Testis (tissue), 3 donors: ENCODE measurements around the gene KRT6B. TPM values are rescaled to one million over a fixed set of nuclear protein-coding genes. Genes with fewer than 3 reads are reported as not detected.
A peak's percentile ranks its signal among the peaks of the same experiment; 100 is the strongest.

ENCODE experiments used
- DNase-seq: peaks from one replicate; pipeline ENCODE4 v3.0.0-alpha.2; 2019
- H3K27ac ChIP-seq, 2 donors: fragments of 200-600 bp; sonication (generic); one replicate each; pipeline ENCODE4 v1.5.1; 2019
- H3K27me3 ChIP-seq: fragments of 200-600 bp; sonication (generic); one replicate; pipeline ENCODE4 v1.5.1; 2019
- H3K36me3 ChIP-seq: fragments of 200-600 bp; sonication (generic); one replicate; pipeline ENCODE4 v1.5.1; 2017; ENCODE audit warnings: low read depth; ENCODE audit errors: missing control alignments
- H3K4me1 ChIP-seq: fragments of 200-600 bp; sonication (generic); one replicate; pipeline ENCODE4 v1.5.1; 2019
- H3K4me3 ChIP-seq, 2 donors: fragments of 200-600 bp; sonication (generic); one replicate each; pipeline ENCODE4 v1.5.1; 2017 to 2019
- H3K9me3 ChIP-seq: fragments of 200-600 bp; sonication (generic); one replicate; pipeline ENCODE4 v1.5.1; 2017
- CTCF ChIP-seq, 3 experiments: fragments of 450-650 bp in 2 of 3; fragments of 200-600 bp in 1 of 3; sonication (generic) in 1 of 3; IDR thresholded peaks; one replicate each; pipeline ENCODE4 v1.5.1; 2016 to 2019; ENCODE audit warnings: antibody characterized with exemption in 3 of 3, mild to moderate bottlenecking in 2 of 3, moderate library complexity in 1 of 3
- POLR2A ChIP-seq: fragments of 450-650 bp; IDR thresholded peaks from one replicate; pipeline ENCODE4 v1.6.1; 2017; ENCODE audit warnings: antibody characterized with exemption, mild to moderate bottlenecking, moderate library complexity
- WGBS, 2 donors: methylation state at CpG; one replicate each; pipeline ENCODE4 v1.1.5; 2018; 5-methylcytosine and 5-hydroxymethylcytosine counted together
- intact Hi-C: fragments of 100-400 bp; cut with DNase I; formaldehyde crosslinking; loops from one replicate; pipeline ENCODE4 v1.15.1; 2023; ENCODE audit warnings: low total_unique reads
- polyA plus RNA-seq: library from polyadenylated mRNA; stranded (reverse); fragments of 350-450 nt; fragmentation: Illumina TruSeq; extraction: RNeasy Lipid Tissue Mini Kit (QIAGEN cat#74804); gene quantifications from one replicate; pipeline ENCODE4 v1.2.3, GENCODE V29; 2014; ENCODE audit warnings: low read depth, low replicate concordance; ENCODE audit not compliant: insufficient read depth
- total RNA-seq, 2 donors: library from RNA; depleted of rRNA; stranded (reverse); fragments of >200 nt; gene quantifications; one replicate each; pipeline ENCODE4 v1.2.3, GENCODE V29; 2016

Gene KRT6B
- total and polyA plus RNA-seq, 3 donors from 2014 or later = 0.19 TPM; not detected in 2

- H3K4me3 ChIP-seq = no peak overlapping the region
- TF ChIP-seq CTCF (IDR thresholded peaks at IDR 0.05) (no peak), POLR2A (no peak)
- peaks cover 23% of the 10 kb centered on the region for H3K4me1 ChIP-seq
- intact Hi-C loops = no loop called here
- no peaks in the 10 kb centered on the region for H3K9me3 ChIP-seq
- no peak for DNase-seq
- H3K27ac ChIP-seq = no peak overlapping the region
- no peaks in the 10 kb centered on the region for H3K36me3 ChIP-seq
- no peaks in the 10 kb centered on the region for H3K27me3 ChIP-seq
- 92% methylated on average over 5 of the region's 5 CpGs for WGBS, 2 donors
These were observed 26.5 kb downstream of the KRT6B start for GRCh38 chr12:52425466-52425865.

GRCh38 chr12:52423661-52424500, 28.1 kb downstream of the KRT6B start:
- H3K9me3 ChIP-seq = no peaks in the 10 kb centered on the region
- TF ChIP-seq POLR2A (no peak), CTCF (IDR thresholded peaks at IDR 0.05) (no peak)
- no peak overlapping the region for H3K4me3 ChIP-seq
- H3K27me3 ChIP-seq = no peaks in the 10 kb centered on the region
- WGBS, 2 donors = 42 to 61% methylated on average over 11 of the region's 11 CpGs
- peaks cover 23% of the 10 kb centered on the region for H3K4me1 ChIP-seq
- H3K36me3 ChIP-seq = no peaks in the 10 kb centered on the region
- DNase-seq = peak; percentile 32
- intact Hi-C loops = no loop called here
- H3K27ac ChIP-seq = no peak overlapping the region

GRCh38 chr12:52423035-52423434, 28.9 kb downstream of the KRT6B start:
- Histone ChIP-seq H3K27ac (no peak overlapping the region), H3K9me3 (no peaks in the 10 kb centered on the region), H3K36me3 (no peaks in the 10 kb centered on the region), H3K4me3 (no peak overlapping the region), H3K4me1 (peaks cover 21% of the 10 kb centered on the region), H3K27me3 (no peaks in the 10 kb centered on the region)
- intact Hi-C loops = no loop called here
- WGBS, 2 donors = 73 to 78% methylated on average over 6 of the region's 6 CpGs
- TF ChIP-seq CTCF (IDR thresholded peaks at IDR 0.05) (no peak), POLR2A (no peak)
- DNase-seq = no peak

GRCh38 chr12:52419656-52420055, 32.3 kb downstream of the KRT6B start:
- 75 to 95% methylated on average over 1 of the region's 1 CpG for WGBS, 2 donors
- TF ChIP-seq CTCF (IDR thresholded peaks at IDR 0.05) = no peak
- no peak for TF ChIP-seq POLR2A
- H3K4me3 ChIP-seq = no peak overlapping the region
- H3K4me1 ChIP-seq = peaks cover 24% of the 10 kb centered on the region
- no peak for DNase-seq
- intact Hi-C loops = no loop called here
- no peaks in the 10 kb centered on the region for H3K27me3 ChIP-seq
- H3K27ac ChIP-seq = no peak overlapping the region
- no peaks in the 10 kb centered on the region for H3K9me3 ChIP-seq
- no peaks in the 10 kb centered on the region for H3K36me3 ChIP-seq
